Kidney epithelial cell (primary cell): Measurements from ENCODE around the gene NAPB. TPM values are rescaled to one million over a fixed set of nuclear protein-coding genes. Genes with fewer than 3 reads are reported as not detected.

Experiments
- DNase-seq: peaks from one replicate; pipeline ENCODE4 v3.0.0-alpha.2; 2010; ENCODE audit warnings: low read depth
- H3K27me3 ChIP-seq: 2 replicates; pipeline ENCODE4 v1.6.0; 2011; ENCODE audit warnings: low read length; ENCODE audit not compliant: control insufficient read depth, insufficient read depth
- H3K36me3 ChIP-seq: 2 replicates; pipeline ENCODE4 v1.5.1; 2011; ENCODE audit warnings: low read length; ENCODE audit not compliant: control insufficient read depth, insufficient read depth
- H3K4me3 ChIP-seq: 2 replicates; pipeline ENCODE4 v1.5.1; 2011; ENCODE audit warnings: low read depth, mild to moderate bottlenecking, control low read depth, low read length
- CTCF ChIP-seq: IDR thresholded peaks from 2 replicates; pipeline ENCODE4 v1.5.1; 2011; ENCODE audit warnings: mild to moderate bottlenecking, moderate library complexity, low read length, control low read depth, inconsistent platforms; ENCODE audit not compliant: insufficient read depth, poor library complexity, severe bottlenecking
- total RNA-seq: library from RNA; depleted of rRNA; stranded (reverse); fragments of >200 nt; gene quantifications from 2 replicates; pipeline ENCODE4 v1.2.3, GENCODE V29; 2015

NAPB gene
- total RNA-seq, 1 donor from 2014 or later: 3.0 TPM

GRCh38 chr20:23455639-23456038 lies 34.4 kb upstream of the NAPB start:
- no peak for TF ChIP-seq CTCF
- Histone ChIP-seq H3K36me3 (no peaks in the 10 kb centered on the region), H3K4me3 (no peak overlapping the region), H3K27me3 (no peaks in the 10 kb centered on the region)
- DNase-seq: no peak

- no peaks in the 10 kb centered on the region for H3K27me3 ChIP-seq
- no peak for TF ChIP-seq CTCF
These were observed 33.5 kb upstream of the NAPB start for GRCh38 chr20:23454816-23455215.

GRCh38 chr20:23453549-23454543 lies 32.6 kb upstream of the NAPB start:
- DNase-seq: no peak
- no peaks in the 10 kb centered on the region for H3K27me3 ChIP-seq
- no peaks in the 10 kb centered on the region for H3K36me3 ChIP-seq
- H3K4me3 ChIP-seq: no peak overlapping the region
- TF ChIP-seq CTCF: no peak

More at GRCh38 chr20:23454816-23455215, 33.5 kb upstream of the NAPB start:
- no peaks in the 10 kb centered on the region for H3K36me3 ChIP-seq
- DNase-seq: no peak
- H3K4me3 ChIP-seq: no peak overlapping the region

- TF ChIP-seq CTCF: no peak
- no peaks in the 10 kb centered on the region for H3K27me3 ChIP-seq
- no peak within 1 kb of the TSS for H3K4me3 ChIP-seq
- no peak for DNase-seq
- H3K36me3 ChIP-seq: no peaks in the 10 kb centered on the region
These were observed 31.5 kb upstream of the NAPB start, which contains the start of gene CST11 for GRCh38 chr20:23452776-23453175. Gene CST11, minus strand, starts transcription at chr20:23452876. Its CDS starts 65 bp downstream, at chr20:23452811.

- Histone ChIP-seq H3K4me3 (no peak overlapping the region), H3K36me3 (no peaks in the 10 kb centered on the region), H3K27me3 (no peaks in the 10 kb centered on the region)
- no peak for TF ChIP-seq CTCF
- no peak for DNase-seq
These were observed 30.7 kb upstream of the NAPB start for GRCh38 chr20:23451956-23452487.
